H1 (cell line): Measurements from ENCODE around the gene TECPR2. TPM values are rescaled to one million over a fixed set of nuclear protein-coding genes. Genes with fewer than 3 reads are reported as not detected.

ENCODE experiments used
- ASH2L ChIP-seq: fragments of 200-600, 300-600 bp; sonication (generic); IDR thresholded peaks from one replicate; pipeline ENCODE4 v1.7.1; 2017; ENCODE audit warnings: low read length
- CBX8 ChIP-seq: fragments of 300-800, 300-1000 bp; sonication (generic); IDR thresholded peaks from 2 replicates; pipeline ENCODE4 v1.7.1; 2016; ENCODE audit warnings: low read depth, low read length, borderline replicate concordance
- CEBPB ChIP-seq: IDR thresholded peaks from 2 replicates; pipeline ENCODE4 v1.6.1; 2012; ENCODE audit warnings: low read depth, low read length
- CTBP2 ChIP-seq: IDR thresholded peaks from 2 replicates; pipeline ENCODE4 v1.7.0; 2011; ENCODE audit warnings: borderline replicate concordance, mild to moderate bottlenecking, moderate library complexity, mixed read lengths, low read length; ENCODE audit not compliant: insufficient read depth, insufficient read length
- E2F6 ChIP-seq: IDR thresholded peaks from 2 replicates; pipeline ENCODE4 v1.6.1; 2012; ENCODE audit warnings: inconsistent platforms
- EGR1 ChIP-seq: IDR thresholded peaks from 2 replicates; pipeline ENCODE4 v1.6.1; 2011; ENCODE audit warnings: low read depth, low read length, borderline replicate concordance
- EP300 ChIP-seq, 2 experiments: IDR thresholded peaks; 1 replicate in 1 of 2; 2 replicates in 1 of 2; pipeline ENCODE4 v1.6.1; 2011 to 2012; ENCODE audit warnings: low read depth in 2 of 2, low read length in 2 of 2, mild to moderate bottlenecking in 2 of 2, borderline replicate concordance in 1 of 2, inconsistent platforms in 1 of 2, moderate library complexity in 1 of 2
- GABPA ChIP-seq: IDR thresholded peaks from 2 replicates; pipeline ENCODE4 v1.6.1; 2011; ENCODE audit warnings: mild to moderate bottlenecking, low read length, moderate library complexity, borderline replicate concordance; ENCODE audit not compliant: insufficient read depth
- GTF2F1 ChIP-seq: IDR thresholded peaks from 2 replicates; pipeline ENCODE4 v1.6.1; 2012; ENCODE audit warnings: low read depth, low read length, improper control_type of control experiment, borderline replicate concordance
- HDAC2 ChIP-seq, 2 experiments: fragments of 300-600 bp in 1 of 2; sonication (generic) in 1 of 2; IDR thresholded peaks; 2 replicates each; pipeline ENCODE4 v1.6.1; 2011 to 2012; ENCODE audit warnings: low read depth in 2 of 2, low read length in 2 of 2, mild to moderate bottlenecking in 2 of 2, moderate library complexity in 2 of 2, borderline replicate concordance in 1 of 2, inconsistent platforms in 1 of 2
- KDM4A ChIP-seq: IDR thresholded peaks from one replicate; pipeline ENCODE4 v1.7.1; 2012; ENCODE audit warnings: low read depth, mild to moderate bottlenecking, moderate library complexity, low read length, inconsistent platforms; ENCODE audit not compliant: severe bottlenecking
- KDM5A ChIP-seq: fragments of 200-600 bp; IDR thresholded peaks from 2 replicates; pipeline ENCODE4 v1.7.1; 2012; ENCODE audit warnings: mild to moderate bottlenecking, low read length, inconsistent platforms, mixed read lengths
- NRF1 ChIP-seq: IDR thresholded peaks from 2 replicates; pipeline ENCODE4 v1.6.1; 2011; ENCODE audit warnings: mild to moderate bottlenecking, low read depth, low read length, improper control_type of control experiment
- PHF8 ChIP-seq: fragments of 200-600 bp; sonication (generic); conservative IDR thresholded peaks from 2 replicates; pipeline ENCODE4 v1.7.1; 2012; ENCODE audit warnings: low read depth, mild to moderate bottlenecking, inconsistent platforms, low read length, moderate library complexity
- POLR2A ChIP-seq, 2 experiments: IDR thresholded peaks; 1 replicate in 1 of 2; 2 replicates in 1 of 2; pipeline ENCODE4 v1.6.1; 2011; ENCODE audit warnings: low read depth in 2 of 2, low read length in 2 of 2, mild to moderate bottlenecking in 2 of 2; ENCODE audit errors: control extremely low read depth in 1 of 2
- POLR2AphosphoS5 ChIP-seq: IDR thresholded peaks from 2 replicates; pipeline ENCODE4 v1.6.1; 2011; ENCODE audit warnings: low read depth, low read length
- POU5F1 ChIP-seq: IDR thresholded peaks from 2 replicates; pipeline ENCODE4 v1.6.1; 2011; ENCODE audit warnings: low read depth, mild to moderate bottlenecking, low read length, moderate library complexity
- RFX5 ChIP-seq: IDR thresholded peaks from 2 replicates; pipeline ENCODE4 v1.6.1; 2011; ENCODE audit warnings: low read depth, low read length, improper control_type of control experiment, borderline replicate concordance
- SAP30 ChIP-seq: fragments of 300-600 bp; sonication (generic); IDR thresholded peaks from 2 replicates; pipeline ENCODE4 v1.7.1; 2012; ENCODE audit warnings: low read length, moderate library complexity, mild to moderate bottlenecking, inconsistent platforms; ENCODE audit not compliant: insufficient read depth, insufficient replicate concordance
- SIRT6 ChIP-seq: IDR thresholded peaks from one replicate; pipeline ENCODE4 v1.7.1; 2012; ENCODE audit warnings: low read length, inconsistent platforms
- SP1 ChIP-seq: IDR thresholded peaks from 2 replicates; pipeline ENCODE4 v1.6.1; 2011; ENCODE audit warnings: low read depth, low read length
- TBP ChIP-seq: IDR thresholded peaks from 2 replicates; pipeline ENCODE4 v1.6.1; 2011; ENCODE audit warnings: low read depth, low read length, improper control_type of control experiment
- TCF12 ChIP-seq: IDR thresholded peaks from 2 replicates; pipeline ENCODE4 v1.6.1; 2011; ENCODE audit warnings: low read depth, mild to moderate bottlenecking, low read length
- polyA plus RNA-seq, 7 experiments: library from polyadenylated mRNA; depleted of rRNA in 3 of 7; stranded (reverse) in 5 of 7; unstranded in 2 of 7; fragments of >200 nt in 5 of 7; fragments of 200-250 nt in 2 of 7; gene quantifications; 1 replicate in 5 of 7; 2 replicates in 1 of 7; 4 replicates in 1 of 7; pipeline versions ENCODE4 v1.2.1 to v1.2.3, GENCODE V29; 2011 to 2013; ENCODE audit warnings: missing spikeins in 2 of 7, mixed read lengths in 2 of 7
- total RNA-seq: library from RNA; stranded (reverse); fragmentation: NEBNext Ultra II Directional; extraction: Animal tissue kit (Norgen Biotek cat#: 25700); gene quantifications from 2 replicates; pipeline ENCODE4 v1.2.1, GENCODE V29; 2021

Gene TECPR2
- total and polyA plus RNA-seq, 2 of the 8 experiments (the other 6 are each of a cell fraction or from before 2014, with no cell fraction given) = 6.8 to 19.4 TPM

- TF ChIP-seq CTBP2 (no peak), PHF8 (peak; percentile 66), TBP (peak; percentile 56), POLR2A (IDR thresholded peaks at IDR 0.05; ENCODE audit: control extremely low read depth in 1 of 2, low read depth in 2 of 2, low read length in 2 of 2) (peak; percentile 52 to 58), HDAC2 (IDR thresholded peaks at IDR 0.05; ENCODE audit: borderline replicate concordance in 1 of 2, low read depth in 2 of 2, low read length in 2 of 2) (no peak), EP300 (IDR thresholded peaks at IDR 0.05; ENCODE audit: borderline replicate concordance in 1 of 2, low read depth in 2 of 2, low read length in 2 of 2) (no peak), KDM4A (no peak), KDM5A (peak; percentile 39; the same call in 1 of the 2 replicates), ASH2L (no peak), SIRT6 (no peak), E2F6 (no peak), POLR2AphosphoS5 (peak; percentile 30; the same call in 1 of the 2 replicates), EGR1 (no peak; the same call in 1 of the 2 replicates), SP1 (no peak), GTF2F1 (no peak), GABPA (peak; percentile 84; the same call in 1 of the 2 replicates), CEBPB (no peak), SAP30 (peak; percentile 96), NRF1 (no peak), POU5F1 (no peak), CBX8 (no peak), RFX5 (no peak), TCF12 (no peak)
Measured at GRCh38 chr14:102362545-102363181, at the start of gene TECPR2, which contains the start of gene CINP (continued).
